Spleen (tissue), 7 donors: ENCODE measurements around the gene RSPRY1.

Experiments
- POLR2AphosphoS5 ChIP-seq, 3 donors: sonication (generic); formaldehyde crosslinking; IDR thresholded peaks; one replicate each; pipeline ENCODE4 v1.5.1; 2017; ENCODE audit warnings: antibody characterized with exemption in 3 of 3
- TF ChIP-seq, protein P1 (sequence below), 11 experiments: fragments of 200-600 bp in 7 of 11; fragments of 450-650 bp in 4 of 11; sonication (generic) in 4 of 11; IDR thresholded peaks in 8 of 11; conservative IDR thresholded peaks in 3 of 11; 1 replicate in 7 of 11; 2 replicates in 4 of 11; pipeline versions ENCODE4 v1.4.0 to v1.8.0; 2016 to 2021; ENCODE audit warnings: antibody characterized with exemption in 11 of 11, inconsistent platforms in 4 of 11, mild to moderate bottlenecking in 1 of 11
- donor health status: DM: no; HTN: no; CAD: no; lungs with moderate emphysema.
- donor health status: DM: no; HTN: no; CAD: no.
- donor health status: DM: no; HTN: no; CAD: no.

DNA sequence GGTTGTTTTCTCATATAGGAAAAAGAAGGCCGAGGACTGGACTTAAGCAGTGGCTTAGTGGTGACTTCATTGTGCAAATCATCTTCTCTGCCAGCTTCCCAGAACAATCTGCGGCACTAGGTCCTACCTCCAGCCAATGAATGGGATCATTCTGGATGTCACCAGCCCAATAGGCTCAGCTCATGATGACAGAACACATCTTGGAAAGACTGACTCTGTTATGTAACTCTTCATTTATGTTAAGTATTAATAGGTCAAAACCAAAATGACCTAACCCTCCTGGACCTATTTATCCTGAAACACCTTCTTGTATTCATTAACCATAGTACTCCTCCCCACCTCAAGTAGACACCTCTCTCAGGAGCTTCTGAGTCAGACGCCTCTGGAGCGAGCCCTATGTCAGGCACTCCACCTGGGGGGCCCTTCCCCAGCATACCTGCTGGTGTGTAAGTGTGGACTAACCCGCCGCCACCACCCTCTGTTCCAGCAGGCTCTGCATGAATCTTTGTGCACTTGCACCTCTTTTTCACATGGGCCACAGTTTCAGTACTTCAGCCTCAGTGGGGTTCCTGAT is 66.1 kb downstream of the RSPRY1 start:
- TF ChIP-seq, protein P1, sequence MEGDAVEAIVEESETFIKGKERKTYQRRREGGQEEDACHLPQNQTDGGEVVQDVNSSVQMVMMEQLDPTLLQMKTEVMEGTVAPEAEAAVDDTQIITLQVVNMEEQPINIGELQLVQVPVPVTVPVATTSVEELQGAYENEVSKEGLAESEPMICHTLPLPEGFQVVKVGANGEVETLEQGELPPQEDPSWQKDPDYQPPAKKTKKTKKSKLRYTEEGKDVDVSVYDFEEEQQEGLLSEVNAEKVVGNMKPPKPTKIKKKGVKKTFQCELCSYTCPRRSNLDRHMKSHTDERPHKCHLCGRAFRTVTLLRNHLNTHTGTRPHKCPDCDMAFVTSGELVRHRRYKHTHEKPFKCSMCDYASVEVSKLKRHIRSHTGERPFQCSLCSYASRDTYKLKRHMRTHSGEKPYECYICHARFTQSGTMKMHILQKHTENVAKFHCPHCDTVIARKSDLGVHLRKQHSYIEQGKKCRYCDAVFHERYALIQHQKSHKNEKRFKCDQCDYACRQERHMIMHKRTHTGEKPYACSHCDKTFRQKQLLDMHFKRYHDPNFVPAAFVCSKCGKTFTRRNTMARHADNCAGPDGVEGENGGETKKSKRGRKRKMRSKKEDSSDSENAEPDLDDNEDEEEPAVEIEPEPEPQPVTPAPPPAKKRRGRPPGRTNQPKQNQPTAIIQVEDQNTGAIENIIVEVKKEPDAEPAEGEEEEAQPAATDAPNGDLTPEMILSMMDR (IDR thresholded peaks at IDR 0.05 in 8 of 11, conservative IDR thresholded peaks at IDR 0.05 in 3 of 11) = no peak
- no peak for TF ChIP-seq POLR2AphosphoS5 (IDR thresholded peaks at IDR 0.05)
